ENCODE measurements around the gene PADI2.

GRCh38 chr1:17033481-17033880 is 85.8 kb downstream of the PADI2 start:
- TF ChIP-seq EZH2 (IDR thresholded peaks at IDR 0.05) (no peak), POLR2AphosphoS5 (IDR thresholded peaks at IDR 0.05; ENCODE audit: borderline replicate concordance, low read depth, low read length) (no peak)
